Lung (tissue), 12 donors: ENCODE data around the gene NLGN1. TPM values are rescaled to one million over a fixed set of nuclear protein-coding genes. Genes with fewer than 3 reads are reported as not detected.
"Not testable (repeated sequence)": the region's sequence is repeated elsewhere in the genome, so short reads cannot be mapped to it uniquely, and the experiment has no call there.

Experiments
- ATAC-seq: fragments of 200-7000 bp; cut with Tn5 transposase; one replicate; pipeline ENCODE4 v1.9.1; 2020; ENCODE audit warnings: moderate number of reproducible peaks; ENCODE audit not compliant: insufficient read depth, low FRiP score
- DNase-seq, 3 donors: peaks; one replicate each; pipeline ENCODE4 v3.0.0-alpha.2; 2013 to 2017
- H3K27ac ChIP-seq, 2 donors: one replicate each; pipeline ENCODE4 v1.5.1; 2013; ENCODE audit warnings: mild to moderate bottlenecking in 2 of 2, moderate library complexity in 2 of 2, control low read depth in 1 of 2, inconsistent platforms in 1 of 2, low read depth in 1 of 2, low read length in 1 of 2
- H3K27me3 ChIP-seq, 3 donors: one replicate each; pipeline ENCODE4 v1.5.1; 2013; ENCODE audit warnings: low read length in 2 of 3; ENCODE audit not compliant: control insufficient read depth in 3 of 3, insufficient read depth in 3 of 3
- H3K36me3 ChIP-seq, 4 donors: one replicate each; pipeline ENCODE4 v1.5.1; 2013; ENCODE audit warnings: low read length in 4 of 4, mild to moderate bottlenecking in 1 of 4, moderate library complexity in 1 of 4; ENCODE audit not compliant: control insufficient read depth in 4 of 4, insufficient read depth in 4 of 4
- H3K4me1 ChIP-seq, 5 donors: one replicate each; pipeline ENCODE4 v1.5.1; 2013; ENCODE audit warnings: low read length in 5 of 5, mild to moderate bottlenecking in 2 of 5, moderate library complexity in 1 of 5; ENCODE audit not compliant: control insufficient read depth in 5 of 5, insufficient read depth in 5 of 5
- H3K4me3 ChIP-seq: one replicate; pipeline ENCODE4 v1.5.1; 2013; ENCODE audit warnings: mild to moderate bottlenecking, control low read depth, moderate library complexity
- H3K9ac ChIP-seq, 2 donors: one replicate each; pipeline ENCODE4 v1.5.1; 2013; ENCODE audit warnings: low read length in 2 of 2, control low read depth in 1 of 2; ENCODE audit not compliant: insufficient read depth in 1 of 2
- H3K9me3 ChIP-seq, 4 donors: one replicate each; pipeline ENCODE4 v1.5.1; 2013; ENCODE audit warnings: low read length in 3 of 4, mild to moderate bottlenecking in 1 of 4, moderate library complexity in 1 of 4; ENCODE audit not compliant: control insufficient read depth in 4 of 4, insufficient read depth in 3 of 4
- WGBS, 2 donors: extraction: QIAGEN DNeasy Blood & Tissue Kit; methylation state at CpG; one replicate each; pipeline ENCODE4 v1.1.7; 2013; 5-methylcytosine and 5-hydroxymethylcytosine counted together
- polyA plus RNA-seq, 2 donors: library from polyadenylated mRNA; stranded (reverse); fragments of 200-250 nt; gene quantifications; one replicate each; pipeline ENCODE4 v1.2.1, GENCODE V29; 2013
- total RNA-seq, 2 donors: library from RNA; depleted of rRNA in 1 of 2; stranded (reverse); fragments of >200 nt in 1 of 2; gene quantifications; one replicate each; pipeline ENCODE4 v1.2.1, GENCODE V29; 2014 to 2021
- TF ChIP-seq, protein P1 (sequence below): IDR thresholded peaks from 2 replicates; pipeline ENCODE4 v1.5.1; 2012; ENCODE audit warnings: mild to moderate bottlenecking; ENCODE audit errors: control extremely low read depth, extremely low read depth
- donor health status: control.
- donor health status: control.
- donor health status: Bipolar disorder and iron deficiency.
- donor health status: healthy.
- donor health status: DM: yes; HTN: yes; CAD: no.

Gene NLGN1
- total and polyA plus RNA-seq, 4 donors: 0.24 to 22.2 (median 1.9) TPM

DNA sequence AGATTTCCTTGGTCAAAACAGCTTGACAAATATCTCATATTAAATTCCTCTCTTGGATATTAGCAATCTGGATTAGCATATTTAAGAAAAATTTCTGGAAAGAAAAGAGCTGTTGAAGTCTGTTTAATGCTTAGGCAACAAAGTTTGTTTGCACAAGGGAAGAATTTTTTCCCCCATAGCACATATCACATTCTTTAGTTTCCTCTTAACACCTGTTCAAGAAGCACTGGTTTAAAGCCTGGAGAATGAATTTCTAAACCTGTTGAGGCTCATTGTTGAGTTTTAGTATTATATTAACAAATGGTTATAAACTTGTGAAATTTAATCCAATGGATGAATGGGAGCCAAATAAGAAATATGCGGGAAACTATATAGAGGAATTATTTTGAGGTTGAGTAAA is 41.5 kb downstream of the NLGN1 start:
- H3K9me3 ChIP-seq: no peaks in the 10 kb centered on the region
- H3K36me3 ChIP-seq: no peaks in the 10 kb centered on the region
- ATAC-seq: no peak
- no peak overlapping the region for H3K9ac ChIP-seq
- no peak overlapping the region for H3K4me3 ChIP-seq
- WGBS, 2 donors: 70 to 97% methylated on average over 1 of the region's 1 CpG
- H3K27ac ChIP-seq: no peak overlapping the region
- DNase-seq: peak in 2 of 3 donors; percentile 32 to 51
- H3K27me3 ChIP-seq: no peaks in the 10 kb centered on the region
- TF ChIP-seq, protein P1, sequence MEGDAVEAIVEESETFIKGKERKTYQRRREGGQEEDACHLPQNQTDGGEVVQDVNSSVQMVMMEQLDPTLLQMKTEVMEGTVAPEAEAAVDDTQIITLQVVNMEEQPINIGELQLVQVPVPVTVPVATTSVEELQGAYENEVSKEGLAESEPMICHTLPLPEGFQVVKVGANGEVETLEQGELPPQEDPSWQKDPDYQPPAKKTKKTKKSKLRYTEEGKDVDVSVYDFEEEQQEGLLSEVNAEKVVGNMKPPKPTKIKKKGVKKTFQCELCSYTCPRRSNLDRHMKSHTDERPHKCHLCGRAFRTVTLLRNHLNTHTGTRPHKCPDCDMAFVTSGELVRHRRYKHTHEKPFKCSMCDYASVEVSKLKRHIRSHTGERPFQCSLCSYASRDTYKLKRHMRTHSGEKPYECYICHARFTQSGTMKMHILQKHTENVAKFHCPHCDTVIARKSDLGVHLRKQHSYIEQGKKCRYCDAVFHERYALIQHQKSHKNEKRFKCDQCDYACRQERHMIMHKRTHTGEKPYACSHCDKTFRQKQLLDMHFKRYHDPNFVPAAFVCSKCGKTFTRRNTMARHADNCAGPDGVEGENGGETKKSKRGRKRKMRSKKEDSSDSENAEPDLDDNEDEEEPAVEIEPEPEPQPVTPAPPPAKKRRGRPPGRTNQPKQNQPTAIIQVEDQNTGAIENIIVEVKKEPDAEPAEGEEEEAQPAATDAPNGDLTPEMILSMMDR: no peak
- peaks cover 0 to 3% (median 0%) of the 10 kb centered on the region in 5 donors for H3K4me1 ChIP-seq

DNA sequence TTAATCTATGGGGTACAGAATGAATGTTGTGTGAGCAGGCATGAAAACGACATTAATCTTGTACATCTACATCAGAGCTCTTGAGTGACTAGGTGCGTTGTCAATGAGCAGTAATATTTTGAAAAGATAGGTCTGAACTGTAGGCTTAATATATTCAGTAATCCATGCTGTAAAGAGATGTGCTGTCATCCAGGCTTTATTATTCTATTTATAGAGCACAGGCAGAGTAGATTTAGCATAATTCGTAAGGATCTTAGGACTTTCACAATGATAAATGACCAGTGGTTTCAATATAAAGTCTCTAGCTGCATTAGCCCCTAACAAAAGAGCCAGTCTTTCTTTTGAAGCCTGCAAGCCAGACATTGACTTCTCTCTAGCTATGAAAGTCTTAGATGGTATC is 43.0 kb downstream of the NLGN1 start:
- Histone ChIP-seq H3K9me3 (no peaks in the 10 kb centered on the region), H3K4me1 (no peaks in the 10 kb centered on the region), H3K27me3 (no peaks in the 10 kb centered on the region), H3K27ac (no peak overlapping the region), H3K36me3 (no peaks in the 10 kb centered on the region), H3K9ac (no peak overlapping the region), H3K4me3 (no peak overlapping the region)
- ATAC-seq (no peak), DNase-seq (no peak)
- 87 to 88% methylated on average over 3 of the region's 3 CpGs for WGBS, 2 donors
- TF ChIP-seq, protein P1: no peak

- not testable (repeated sequence) for H3K36me3 ChIP-seq, ATAC-seq, H3K4me3 ChIP-seq, DNase-seq, H3K27me3 ChIP-seq, H3K9me3 ChIP-seq, H3K9ac ChIP-seq, H3K27ac ChIP-seq, H3K4me1 ChIP-seq
- WGBS, 2 donors: 91 to 93% methylated on average over 10 of the region's 10 CpGs
Observed at GRCh38 chr3:173451561-173451960, 54.0 kb downstream of the NLGN1 start.

- Histone ChIP-seq H3K27ac (no peak overlapping the region), H3K4me1 (peaks cover 0 to 8% (median 0%) of the 10 kb centered on the region in 5 donors), H3K36me3 (no peaks in the 10 kb centered on the region), H3K4me3 (no peak overlapping the region), H3K27me3 (no peaks in the 10 kb centered on the region), H3K9ac (no peak overlapping the region), H3K9me3 (no peaks in the 10 kb centered on the region)
- TF ChIP-seq, protein P1: no peak
- 86 to 94% methylated on average over 3 of the region's 3 CpGs for WGBS, 2 donors
- ATAC-seq: no peak
- no peak for DNase-seq
Observed at GRCh38 chr3:173463250-173463649, 65.7 kb downstream of the NLGN1 start.
